ENCODE measurements around the gene CFI.
A peak's percentile ranks its signal among the peaks of the same experiment; 100 is the strongest.

CFI gene

DNA sequence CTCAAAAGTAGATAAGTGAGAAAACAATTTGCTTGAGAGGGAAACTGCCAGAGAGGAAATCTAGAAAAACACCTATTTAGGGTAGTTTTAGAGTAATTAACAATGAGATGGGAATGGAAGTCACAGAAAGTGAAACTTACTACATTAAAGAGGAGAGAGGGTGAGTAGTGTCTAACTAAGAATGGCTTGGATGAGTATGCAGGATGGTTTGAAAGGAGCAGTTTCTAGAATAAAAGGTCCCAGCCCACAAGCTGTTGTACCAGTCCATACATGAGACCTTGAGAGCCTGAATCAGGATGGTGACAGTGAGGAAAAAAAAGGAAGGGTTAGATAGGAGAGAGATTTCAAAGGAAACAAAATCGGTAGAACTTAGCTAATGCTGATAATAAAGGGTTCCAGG, 15.1 kb upstream of the CFI start:
- no peak for DNase-seq (ENCODE audit: low spot score)
- POLR2A ChIA-PET (ENCODE audit: low non-redundant PET): no interaction called here
- no peak overlapping the region for H3K27ac ChIP-seq
- CTCF ChIA-PET: interaction anchor here (1.0 kb wide), 1 partner anchor 383 kb away, joined by 5 read pairs; the partner anchor contains the start of gene SEC24B
- TF ChIP-seq, protein P1, sequence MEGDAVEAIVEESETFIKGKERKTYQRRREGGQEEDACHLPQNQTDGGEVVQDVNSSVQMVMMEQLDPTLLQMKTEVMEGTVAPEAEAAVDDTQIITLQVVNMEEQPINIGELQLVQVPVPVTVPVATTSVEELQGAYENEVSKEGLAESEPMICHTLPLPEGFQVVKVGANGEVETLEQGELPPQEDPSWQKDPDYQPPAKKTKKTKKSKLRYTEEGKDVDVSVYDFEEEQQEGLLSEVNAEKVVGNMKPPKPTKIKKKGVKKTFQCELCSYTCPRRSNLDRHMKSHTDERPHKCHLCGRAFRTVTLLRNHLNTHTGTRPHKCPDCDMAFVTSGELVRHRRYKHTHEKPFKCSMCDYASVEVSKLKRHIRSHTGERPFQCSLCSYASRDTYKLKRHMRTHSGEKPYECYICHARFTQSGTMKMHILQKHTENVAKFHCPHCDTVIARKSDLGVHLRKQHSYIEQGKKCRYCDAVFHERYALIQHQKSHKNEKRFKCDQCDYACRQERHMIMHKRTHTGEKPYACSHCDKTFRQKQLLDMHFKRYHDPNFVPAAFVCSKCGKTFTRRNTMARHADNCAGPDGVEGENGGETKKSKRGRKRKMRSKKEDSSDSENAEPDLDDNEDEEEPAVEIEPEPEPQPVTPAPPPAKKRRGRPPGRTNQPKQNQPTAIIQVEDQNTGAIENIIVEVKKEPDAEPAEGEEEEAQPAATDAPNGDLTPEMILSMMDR (conservative IDR thresholded peaks at IDR 0.05; ENCODE audit: low read depth): no peak

DNA sequence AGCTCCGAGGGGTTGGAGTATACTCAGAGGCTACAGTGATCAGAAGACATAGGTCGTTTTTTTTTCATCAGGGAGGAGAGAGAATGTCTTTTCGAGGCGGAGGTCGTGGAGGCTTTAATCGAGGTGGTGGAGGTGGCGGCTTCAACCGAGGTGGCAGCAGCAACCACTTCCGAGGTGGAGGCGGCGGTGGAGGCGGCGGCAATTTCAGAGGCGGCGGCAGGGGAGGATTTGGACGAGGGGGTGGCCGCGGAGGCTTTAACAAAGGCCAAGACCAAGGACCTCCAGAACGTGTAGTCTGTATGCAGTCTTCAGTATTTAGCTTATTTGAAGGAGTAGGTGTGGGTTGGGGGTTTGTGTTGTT, 14.3 kb upstream of the CFI start:
- CTCF ChIA-PET: interaction anchor here (0.6 kb wide), 1 partner anchor 383 kb away, joined by 9 read pairs; no protein-coding TSS in a partner anchor
- POLR2A ChIA-PET (ENCODE audit: low non-redundant PET): no interaction called here
- TF ChIP-seq, protein P1 (conservative IDR thresholded peaks at IDR 0.05; ENCODE audit: low read depth): no peak
- H3K27ac ChIP-seq: peak overlapping the region; percentile 75
- peak; percentile 9 for DNase-seq (ENCODE audit: low spot score)

DNA sequence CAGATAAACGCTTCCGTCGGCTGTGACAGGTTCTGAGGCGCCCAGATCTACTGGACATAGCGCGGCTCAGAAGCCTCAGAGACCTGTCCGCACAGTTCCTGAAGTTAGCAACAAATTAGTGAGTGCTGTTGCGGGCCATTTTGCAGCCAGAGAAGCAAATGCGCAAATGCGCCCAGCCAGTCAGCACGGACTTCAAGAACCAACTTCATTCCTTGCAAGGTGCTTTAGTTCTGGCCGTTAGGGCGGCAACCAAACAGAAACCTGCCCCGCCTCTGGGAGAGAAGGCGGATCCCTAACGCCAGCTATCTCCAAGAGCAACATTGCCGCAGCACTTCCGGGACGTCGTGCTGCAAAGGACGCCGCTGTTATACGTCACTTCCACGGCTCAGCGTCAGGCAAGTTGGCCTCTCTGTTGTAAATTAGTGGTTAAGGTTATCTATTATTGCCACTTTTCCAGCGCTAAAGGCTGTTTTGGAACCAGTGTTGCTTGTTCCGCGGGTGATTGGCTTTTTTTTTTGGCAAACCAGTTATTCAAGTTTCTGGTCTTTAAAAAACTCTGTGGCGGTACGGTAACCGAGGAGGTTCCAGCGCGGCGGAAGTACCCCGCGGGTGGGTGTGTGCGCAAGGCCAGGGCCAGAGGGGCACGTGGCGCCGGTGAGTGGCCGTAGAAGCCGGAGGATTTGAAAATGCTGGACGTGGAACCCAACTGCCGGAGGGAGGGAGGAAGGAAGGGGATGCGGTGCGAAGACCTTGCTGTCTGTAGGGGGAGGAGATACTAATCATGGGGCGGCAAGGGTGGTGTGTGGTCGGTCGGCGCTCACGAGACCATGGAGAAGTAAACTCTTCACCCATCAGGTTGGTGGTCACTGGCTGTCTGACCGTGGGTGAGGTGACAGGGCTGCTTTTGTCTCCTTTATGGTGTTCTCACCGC, 13.6 kb upstream of the CFI start, which contains the start of gene GAR1:
GAR1 (plus strand) TSS at position 612 of the 931 bp plus-strand sequence. CDS start 403 bp downstream, outside the sequence.
- TF ChIP-seq, protein P1 (conservative IDR thresholded peaks at IDR 0.05; ENCODE audit: low read depth): no peak
- DNase-seq (ENCODE audit: low spot score): peak; percentile 92
- ChIA-PET CTCF (interaction anchor here (0.6 to 0.7 kb wide), 2 partner anchors 129 to 383 kb away, joined by 3 to 9 read pairs; no protein-coding TSS in a partner anchor), POLR2A (ENCODE audit: low non-redundant PET) (no interaction called here)
- H3K27ac ChIP-seq: peak within 1 kb of the TSS; percentile 75

DNA sequence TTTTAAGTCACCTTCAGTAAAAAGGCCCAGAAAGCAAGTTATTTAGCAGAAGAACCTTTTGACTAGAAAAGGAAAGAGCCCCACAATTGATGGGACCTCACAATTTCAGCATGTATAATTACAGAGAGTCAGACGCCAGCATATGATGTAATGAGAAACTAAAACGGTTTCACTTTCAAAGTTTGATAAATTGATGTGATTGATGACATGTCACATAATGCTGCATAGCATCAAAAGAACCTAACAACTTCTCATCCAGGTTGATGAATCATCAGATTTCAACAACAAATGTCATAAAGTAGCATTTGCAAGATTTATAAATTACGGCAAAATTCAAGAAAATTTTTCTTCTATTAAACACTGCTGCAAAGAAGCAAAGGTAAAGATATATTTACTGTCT, 9.9 kb upstream of the CFI start:
- CTCF ChIA-PET: no interaction called here
- POLR2A ChIA-PET (ENCODE audit: low non-redundant PET): no interaction called here
- TF ChIP-seq, protein P1 (conservative IDR thresholded peaks at IDR 0.05; ENCODE audit: low read depth): no peak
- no peak for DNase-seq (ENCODE audit: low spot score)
- no peak overlapping the region for H3K27ac ChIP-seq

DNA sequence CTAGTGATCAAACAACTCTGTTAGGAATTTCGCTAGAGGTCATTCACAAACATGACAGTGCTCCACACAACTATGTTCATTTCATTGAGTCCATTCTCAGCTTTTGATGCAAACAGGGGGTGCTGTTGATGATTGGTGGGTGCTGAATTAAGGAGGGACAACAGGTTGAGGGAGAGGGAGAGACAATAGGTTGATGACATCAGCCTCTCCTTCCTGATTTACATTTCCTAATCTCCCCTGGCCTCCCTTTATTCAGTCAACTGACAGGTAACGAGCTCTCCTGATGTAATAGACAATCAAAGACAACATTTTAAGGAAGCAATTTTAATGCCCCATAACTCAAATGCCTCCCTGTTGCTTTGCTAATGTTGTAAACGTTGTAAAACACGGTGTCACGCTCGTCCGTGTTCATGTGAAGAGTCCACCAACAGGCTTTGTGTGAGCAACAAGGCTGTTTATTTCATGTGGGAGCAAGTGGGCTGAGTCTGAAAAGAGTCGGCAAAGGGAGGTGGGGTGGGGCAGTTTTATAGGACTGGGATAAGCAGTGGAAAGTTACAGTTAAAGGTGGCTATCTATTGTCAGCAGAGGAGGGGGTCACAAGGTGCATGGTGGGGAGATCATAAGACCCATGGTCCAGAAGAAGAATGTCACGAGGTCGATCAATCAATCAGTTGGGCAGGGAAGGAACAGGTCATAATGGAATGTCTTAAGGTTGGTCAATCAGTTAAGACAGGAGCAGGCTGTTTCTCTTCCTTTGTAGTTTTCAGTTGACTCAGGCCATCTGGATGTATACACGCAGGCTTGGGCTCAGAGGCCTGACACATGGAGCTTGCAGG, 9.0 kb upstream of the CFI start:
- TF ChIP-seq, protein P1 (conservative IDR thresholded peaks at IDR 0.05; ENCODE audit: low read depth): no peak
- ChIA-PET POLR2A (ENCODE audit: low non-redundant PET) (no interaction called here), CTCF (interaction anchor here (0.6 kb wide), 1 partner anchor 601 kb away, joined by 3 read pairs; no protein-coding TSS in a partner anchor)
- no peak for DNase-seq (ENCODE audit: low spot score)
- no peak overlapping the region for H3K27ac ChIP-seq

DNA sequence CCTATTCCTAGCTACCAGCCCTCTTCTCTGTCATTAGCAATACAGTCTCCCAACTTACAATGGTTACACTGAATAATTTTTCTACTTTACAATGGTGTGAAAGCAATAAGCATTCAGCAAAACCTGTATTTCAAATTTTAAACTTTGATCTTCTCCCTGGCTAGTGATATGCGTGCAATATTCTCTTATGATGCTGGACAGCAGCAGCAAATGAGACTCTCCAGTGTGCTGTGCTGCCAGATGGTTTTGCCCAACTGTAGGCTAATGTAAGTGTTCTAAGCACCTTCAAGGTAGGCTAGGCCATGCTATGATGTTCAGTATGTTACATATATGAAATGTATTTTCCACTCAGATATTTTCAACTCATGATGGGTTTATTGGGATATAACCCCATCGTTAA, 7.9 kb upstream of the CFI start:
- TF ChIP-seq, protein P1 (conservative IDR thresholded peaks at IDR 0.05; ENCODE audit: low read depth): no peak
- DNase-seq (ENCODE audit: low spot score): no peak
- POLR2A ChIA-PET (ENCODE audit: low non-redundant PET): no interaction called here
- no peak overlapping the region for H3K27ac ChIP-seq
- CTCF ChIA-PET: interaction anchor here (0.6 kb wide), 1 partner anchor 109 kb away, joined by 4 read pairs; no protein-coding TSS in a partner anchor
